Amniotic stem cell (primary cell): ENCODE data around the gene AFAP1.

Experiments
- DNase-seq: peaks from one replicate; lab custom pipeline; 2025; lab: John Stamatoyannopoulos, UW

Gene AFAP1

DNA sequence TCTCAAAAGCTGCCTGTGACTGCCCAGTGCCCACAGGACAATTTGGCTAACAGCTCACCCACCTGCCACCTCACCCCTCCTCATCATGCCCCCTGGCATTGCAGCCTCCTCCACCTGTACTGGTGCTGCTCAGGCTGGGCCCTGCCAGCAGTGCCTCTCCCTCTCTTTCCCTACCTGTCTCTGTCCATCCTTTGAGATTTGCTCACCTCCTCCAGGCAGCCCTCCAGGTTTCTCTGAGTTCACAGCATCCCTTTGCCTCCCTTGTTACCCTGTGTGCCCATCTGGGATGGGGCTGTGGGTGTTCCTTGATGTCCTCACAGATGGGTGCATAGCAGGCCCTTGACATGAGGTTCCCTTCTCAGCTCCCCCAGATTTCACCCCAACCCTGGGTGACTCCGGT is 224.9 kb downstream of the AFAP1 start:
- DNase-seq = no peak

DNA sequence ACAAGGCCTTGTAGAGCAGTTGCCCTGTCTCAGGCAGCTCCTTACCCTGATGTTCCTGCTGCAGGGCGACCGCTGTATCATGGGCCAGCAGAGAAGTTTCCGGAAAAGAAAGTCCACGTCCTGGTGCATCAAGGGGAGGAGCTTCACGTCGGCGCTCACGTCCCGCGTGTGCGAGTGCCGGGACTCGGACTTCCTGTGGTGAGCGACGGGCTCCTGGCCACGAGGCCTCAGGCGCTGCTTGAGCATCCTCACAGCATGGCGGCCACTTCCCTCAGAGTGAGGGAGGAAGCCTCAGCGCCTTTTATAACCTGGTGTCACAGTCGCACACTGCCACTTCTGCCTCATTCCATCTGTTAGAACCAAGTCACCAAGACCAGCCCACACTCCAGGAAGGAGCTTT is 225.5 kb downstream of the AFAP1 start:
- no peak for DNase-seq

DNA sequence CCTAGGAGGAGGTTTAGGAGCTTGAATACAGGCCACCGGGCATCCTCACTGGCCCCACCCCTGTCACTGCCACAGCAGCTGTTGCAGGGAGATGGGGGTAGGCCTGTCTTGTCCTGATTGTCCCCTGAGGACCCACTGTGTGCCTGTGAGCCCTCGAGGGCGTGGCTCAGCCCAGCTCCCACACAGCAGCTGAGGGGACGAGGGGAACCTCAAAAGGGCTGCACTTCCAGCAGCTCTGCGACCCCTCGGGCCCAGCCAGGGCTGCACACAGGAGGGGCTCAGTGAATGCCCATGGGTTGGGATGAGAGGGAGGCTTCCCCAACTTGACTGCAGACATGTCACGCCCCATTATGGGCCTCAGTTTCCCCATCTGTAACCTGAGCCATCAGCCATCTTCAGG is 225.9 kb downstream of the AFAP1 start:
- DNase-seq = no peak

DNA sequence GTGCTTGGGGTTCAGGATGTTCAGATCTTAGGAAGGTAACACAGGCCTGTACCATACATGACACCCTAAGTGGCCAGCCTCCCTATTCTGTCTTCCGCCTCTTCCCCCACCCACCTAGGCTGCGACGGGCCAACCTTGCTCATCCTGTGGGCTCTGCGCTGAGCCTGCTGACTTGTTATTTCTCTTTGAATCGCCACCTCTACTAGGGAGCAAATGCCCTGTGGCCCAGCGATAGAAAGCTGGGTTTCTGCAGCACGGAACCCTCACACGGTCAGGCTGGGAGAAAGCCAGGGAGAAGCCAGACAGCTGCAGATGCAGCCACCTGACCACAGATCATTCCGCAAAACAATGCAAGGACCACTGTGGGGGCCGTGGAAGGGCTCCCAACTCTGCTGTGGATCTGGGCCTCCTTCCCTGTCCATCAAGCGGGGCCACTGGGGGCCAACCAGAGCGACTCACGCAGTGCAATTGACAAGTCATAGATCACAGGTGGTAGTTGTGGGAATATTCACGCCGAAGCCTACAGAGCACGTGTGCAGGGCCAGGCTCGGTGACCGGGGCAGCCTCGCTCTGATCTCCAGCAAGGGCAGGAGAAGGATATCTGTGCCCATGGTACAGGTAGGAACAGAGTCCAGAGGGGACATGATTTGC is 227.5 kb downstream of the AFAP1 start:
- DNase-seq = no peak

DNA sequence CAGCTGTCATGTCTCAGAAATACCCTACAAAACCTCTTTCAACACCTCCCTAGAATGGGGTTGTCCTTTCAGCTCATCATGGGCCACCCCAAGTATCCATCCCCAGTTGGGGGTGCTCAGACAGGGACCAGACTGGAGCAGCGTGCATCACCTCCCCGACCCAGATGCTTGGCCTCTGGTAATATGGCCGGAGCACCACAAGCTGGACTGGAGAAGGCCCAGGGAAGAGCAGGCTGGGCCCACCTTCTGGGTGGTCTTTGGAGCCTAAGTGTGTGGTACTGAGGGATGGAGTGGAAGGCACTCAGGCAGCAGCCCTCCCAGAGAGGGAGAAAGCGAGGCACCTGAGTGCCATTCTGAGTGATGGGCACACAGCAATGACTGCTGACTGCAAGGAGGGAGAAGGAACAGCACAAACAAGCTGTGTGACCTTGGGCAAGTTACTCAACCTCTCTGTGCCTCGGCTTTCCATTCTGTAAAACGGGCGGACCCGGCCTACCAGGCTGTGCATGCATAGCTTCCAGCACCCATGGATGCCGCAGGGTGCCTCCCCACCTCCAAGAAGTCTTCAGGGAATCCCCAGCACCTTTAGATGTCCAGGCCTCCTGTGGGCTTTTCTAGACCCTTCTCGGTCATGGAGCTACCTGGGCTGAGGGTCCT is 228.2 kb downstream of the AFAP1 start:
- DNase-seq = no peak

DNA sequence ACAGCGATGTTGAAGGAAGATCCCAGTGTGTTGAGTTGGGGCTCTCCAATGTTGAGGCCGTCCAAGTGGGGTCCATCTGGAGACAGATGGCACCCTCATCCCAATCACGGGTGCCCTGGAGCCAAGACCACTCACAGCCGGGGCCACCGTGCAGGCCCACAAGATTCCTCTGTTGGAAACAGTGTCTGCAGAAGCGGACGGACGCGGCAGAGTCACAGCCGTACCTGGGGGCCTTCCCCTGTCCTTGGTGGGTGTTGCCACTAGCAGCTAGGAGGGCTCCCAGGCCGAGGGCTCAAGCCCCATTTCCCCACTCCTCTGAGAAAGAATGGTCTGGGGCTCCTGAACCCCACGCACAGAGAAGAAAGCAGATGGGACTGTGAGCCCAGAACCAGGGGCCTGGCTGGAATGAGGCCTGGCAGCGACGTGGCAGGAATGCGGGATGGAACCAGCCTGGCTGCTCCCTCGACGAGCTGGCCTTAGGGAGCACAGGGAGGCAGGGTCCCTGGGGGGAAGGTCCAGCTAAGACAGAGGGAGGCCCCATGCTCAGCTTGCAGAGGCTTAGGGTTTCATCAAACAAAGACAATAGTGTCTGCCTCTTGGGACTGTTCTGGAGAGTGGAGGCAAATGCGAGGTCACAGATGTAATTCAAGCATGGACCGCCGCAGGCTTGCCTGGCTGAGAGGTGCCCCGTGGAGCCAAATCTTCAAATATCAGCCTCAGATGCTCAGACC is 228.9 kb downstream of the AFAP1 start:
- no peak for DNase-seq

DNA sequence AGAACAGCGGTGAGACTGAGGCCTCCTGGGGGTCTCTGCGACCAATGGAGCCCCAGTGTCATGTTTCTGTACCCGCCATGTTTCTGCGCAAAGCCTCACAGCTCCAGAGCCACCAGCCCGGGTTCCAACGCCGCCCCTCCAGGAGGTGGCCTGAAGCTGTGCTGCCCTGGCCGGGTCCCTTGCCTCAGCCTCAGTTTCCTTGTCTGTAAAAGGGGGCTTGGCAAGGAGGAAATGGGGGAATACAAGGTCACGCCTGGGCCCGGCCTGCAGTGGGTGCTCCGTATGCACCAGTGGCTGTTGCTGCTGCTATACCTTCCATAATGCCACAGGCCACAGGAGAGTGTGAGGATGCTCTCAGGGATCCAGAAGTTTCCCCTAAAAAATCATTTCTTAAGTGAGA is 229.5 kb downstream of the AFAP1 start:
- DNase-seq = no peak

DNA sequence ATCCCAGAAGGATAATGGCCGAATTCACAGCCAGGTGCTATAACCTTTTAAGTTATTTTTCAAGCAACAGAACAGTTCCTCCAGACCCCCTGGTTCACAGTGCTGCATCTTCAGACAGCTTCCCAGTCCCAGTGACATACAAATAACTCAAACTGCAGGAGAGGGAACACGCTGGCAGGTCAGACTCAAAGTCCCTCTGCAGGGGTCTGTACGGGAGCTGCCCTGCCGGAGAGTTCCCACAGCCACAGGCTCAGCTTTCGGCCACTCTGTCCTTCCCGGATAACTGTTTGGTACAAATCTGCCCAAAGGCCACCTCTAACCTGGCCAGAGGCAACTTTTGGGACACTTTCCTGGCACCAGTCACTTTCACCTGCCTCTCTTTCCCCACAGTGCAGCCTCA is 230.2 kb downstream of the AFAP1 start:
- DNase-seq = no peak

DNA sequence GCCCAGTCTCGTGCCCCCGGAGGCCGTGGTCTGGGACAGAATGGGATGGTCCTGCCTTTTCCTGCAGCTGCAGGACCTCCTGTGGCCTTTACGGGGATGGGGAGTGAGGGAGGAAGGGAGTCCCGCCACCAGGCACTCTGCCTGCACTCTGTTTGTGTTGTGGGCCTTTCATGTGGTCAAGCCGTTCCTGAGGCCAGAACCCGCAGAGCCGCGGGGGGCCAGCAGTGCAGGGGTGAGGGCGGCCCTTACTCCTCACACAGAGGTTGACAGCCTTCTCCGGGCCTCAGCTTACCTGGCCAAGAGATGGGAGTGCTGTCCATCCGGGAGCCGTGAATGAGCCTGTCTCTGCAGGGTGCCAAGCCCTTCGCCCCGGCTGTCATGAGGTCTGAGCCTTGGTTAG is 230.7 kb downstream of the AFAP1 start:
- no peak for DNase-seq
